Nephron (organoid): ENCODE measurements around the gene MDH1B.

Source experiments
- H3K27ac Mint-ChIP-seq, 3 experiments: 2 replicates each; pipeline ENCODE4 v1.8.0; 2020; ENCODE audit warnings: mixed read lengths in 3 of 3, mild to moderate bottlenecking in 2 of 3, moderate library complexity in 1 of 3
- H3K27me3 Mint-ChIP-seq: 2 replicates; pipeline ENCODE4 v1.8.0; 2021; ENCODE audit warnings: low read depth, mild to moderate bottlenecking, moderate library complexity, mixed read lengths
- H3K36me3 Mint-ChIP-seq: 2 replicates; pipeline ENCODE4 v1.8.0; 2020; ENCODE audit warnings: low read depth, mixed read lengths
- H3K4me1 Mint-ChIP-seq: 2 replicates; pipeline ENCODE4 v1.8.0; 2020; ENCODE audit warnings: mixed read lengths
- H3K4me3 Mint-ChIP-seq, 3 experiments: 2 replicates each; pipeline ENCODE4 v1.8.0; 2020; ENCODE audit warnings: mild to moderate bottlenecking in 3 of 3, mixed read lengths in 3 of 3, moderate library complexity in 2 of 3
- H3K9me3 Mint-ChIP-seq: 2 replicates; pipeline ENCODE4 v1.8.0; 2020; ENCODE audit warnings: mixed read lengths
- CTCF ChIP-seq, 3 experiments: fragments of 200-600 bp; sonication (generic); IDR thresholded peaks; one replicate each; pipeline ENCODE4 v1.5.0; 2021; ENCODE audit warnings: antibody characterized with exemption in 3 of 3; ENCODE audit not compliant: unreplicated experiment in 3 of 3

MDH1B gene

GRCh38 chr2:206756816-206757215 lies 8.3 kb downstream of the MDH1B start:
- Mint-ChIP-seq H3K27ac (no peak overlapping the region), H3K27me3 (no peaks in the 10 kb centered on the region), H3K36me3 (no peaks in the 10 kb centered on the region), H3K4me3 (no peak overlapping the region), H3K4me1 (no peaks in the 10 kb centered on the region), H3K9me3 (no peaks in the 10 kb centered on the region)
- TF ChIP-seq CTCF (IDR thresholded peaks at IDR 0.05; ENCODE audit: unreplicated experiment in 3 of 3), result no peak

- H3K27me3 Mint-ChIP-seq, result peaks cover 8% of the 10 kb centered on the region
- H3K27ac Mint-ChIP-seq, result no peak overlapping the region
- H3K36me3 Mint-ChIP-seq, result no peaks in the 10 kb centered on the region
- H3K4me1 Mint-ChIP-seq, result peaks cover 6% of the 10 kb centered on the region
- no peaks in the 10 kb centered on the region for H3K9me3 Mint-ChIP-seq
- no peak overlapping the region for H3K4me3 Mint-ChIP-seq
- no peak for TF ChIP-seq CTCF (IDR thresholded peaks at IDR 0.05; ENCODE audit: unreplicated experiment in 3 of 3)
Observed at GRCh38 chr2:206740800-206741199, 24.3 kb downstream of the MDH1B start.

DNA sequence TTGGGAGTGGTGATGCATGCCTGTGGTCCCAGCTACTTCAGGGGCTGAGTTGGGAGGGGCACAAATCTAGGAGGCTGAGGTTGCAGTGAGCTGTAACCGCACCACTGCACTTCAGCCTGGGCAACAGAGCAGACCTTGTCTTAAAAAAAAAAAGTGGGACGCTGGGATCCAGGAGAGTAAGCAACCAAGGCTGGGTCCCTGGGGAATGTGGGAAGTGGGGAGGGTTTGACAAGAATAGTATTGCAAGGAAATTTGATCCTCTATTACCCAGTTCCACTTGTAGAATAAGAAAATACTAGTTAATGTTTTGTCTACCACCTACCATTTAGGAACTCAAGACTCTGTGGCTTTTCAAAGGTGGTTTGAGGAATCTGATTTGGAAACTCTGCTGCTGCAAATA lies 25.9 kb downstream of the MDH1B start:
- no peak for TF ChIP-seq CTCF (IDR thresholded peaks at IDR 0.05; ENCODE audit: unreplicated experiment in 3 of 3)

DNA sequence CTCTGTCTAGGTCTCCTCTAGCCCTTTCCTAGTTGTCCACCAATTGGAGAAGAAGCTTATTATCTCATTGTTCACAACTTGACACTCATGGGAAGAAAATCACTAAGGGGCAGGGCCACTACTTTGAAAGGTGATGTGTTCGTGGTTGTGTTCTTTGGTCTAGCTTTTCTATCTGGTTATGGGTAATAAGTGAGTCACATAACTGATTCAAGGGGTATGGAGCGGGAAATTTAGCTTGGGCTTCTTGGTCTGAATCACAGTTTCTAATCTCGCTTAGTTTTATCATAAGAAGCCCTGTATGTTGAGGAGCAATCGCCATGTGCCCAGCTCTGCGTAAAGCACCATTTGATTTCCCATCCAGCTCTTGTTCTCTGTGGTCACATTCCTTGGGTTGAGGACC lies 28.2 kb downstream of the MDH1B start:
- peaks cover 8% of the 10 kb centered on the region for H3K27me3 Mint-ChIP-seq

More for the DNA sequence above, 25.9 kb downstream of the MDH1B start:
- Mint-ChIP-seq H3K36me3 (no peaks in the 10 kb centered on the region), H3K27me3 (peaks cover 8% of the 10 kb centered on the region), H3K4me1 (peaks cover 6% of the 10 kb centered on the region), H3K9me3 (no peaks in the 10 kb centered on the region), H3K27ac (no peak overlapping the region), H3K4me3 (no peak overlapping the region)

GRCh38 chr2:206733341-206733740 lies 31.8 kb downstream of the MDH1B start:
- no peaks in the 10 kb centered on the region for H3K4me1 Mint-ChIP-seq
- peaks cover 4% of the 10 kb centered on the region for H3K9me3 Mint-ChIP-seq
- TF ChIP-seq CTCF (IDR thresholded peaks at IDR 0.05; ENCODE audit: unreplicated experiment in 3 of 3), result no peak
- H3K27ac Mint-ChIP-seq, result no peak overlapping the region
- H3K4me3 Mint-ChIP-seq, result no peak overlapping the region
- no peaks in the 10 kb centered on the region for H3K36me3 Mint-ChIP-seq
- peaks cover 11% of the 10 kb centered on the region for H3K27me3 Mint-ChIP-seq

More for the DNA sequence above, 28.2 kb downstream of the MDH1B start:
- Mint-ChIP-seq H3K9me3 (no peaks in the 10 kb centered on the region), H3K27ac (no peak overlapping the region), H3K4me3 (no peak overlapping the region), H3K4me1 (no peaks in the 10 kb centered on the region), H3K36me3 (no peaks in the 10 kb centered on the region)
- no peak for TF ChIP-seq CTCF (IDR thresholded peaks at IDR 0.05; ENCODE audit: unreplicated experiment in 3 of 3)

GRCh38 chr2:206728277-206729199 lies 36.6 kb downstream of the MDH1B start:
- Mint-ChIP-seq H3K4me1 (no peaks in the 10 kb centered on the region), H3K4me3 (no peak overlapping the region), H3K27me3 (peaks cover 10% of the 10 kb centered on the region), H3K9me3 (peaks cover 4% of the 10 kb centered on the region), H3K36me3 (no peaks in the 10 kb centered on the region), H3K27ac (no peak overlapping the region)
- no peak for TF ChIP-seq CTCF (IDR thresholded peaks at IDR 0.05; ENCODE audit: unreplicated experiment in 3 of 3)
